ACC112 (cell line): ENCODE data around the gene TRAF4.

Experiments used
- H2AFZ ChIP-seq: fragments of 200-600 bp; sonication (generic); one replicate; pipeline ENCODE4 v1.6.0; 2017; ENCODE audit warnings: antibody characterized with exemption, low read length; ENCODE audit not compliant: unreplicated experiment
- H3K27ac ChIP-seq: fragments of 200-600 bp; sonication (generic); 2 replicates; pipeline ENCODE4 v1.5.1; 2014; ENCODE audit warnings: low read depth, mild to moderate bottlenecking, antibody characterized with exemption, low read length, moderate library complexity
- H3K27me3 ChIP-seq: fragments of 200-600 bp; sonication (generic); 2 replicates; pipeline ENCODE4 v1.6.1; 2014; ENCODE audit warnings: mild to moderate bottlenecking, antibody characterized with exemption, low read length, moderate library complexity, mixed read lengths; ENCODE audit not compliant: insufficient read depth
- H3K36me3 ChIP-seq: fragments of 200-600 bp; sonication (generic); 2 replicates; pipeline ENCODE4 v1.6.1; 2016; ENCODE audit warnings: mild to moderate bottlenecking, antibody characterized with exemption, low read length, moderate library complexity, mixed read lengths; ENCODE audit not compliant: insufficient read depth
- H3K4me1 ChIP-seq: fragments of 200-600 bp; sonication (generic); one replicate; pipeline ENCODE4 v1.6.1; 2016; ENCODE audit warnings: low read length, mixed read lengths; ENCODE audit not compliant: insufficient read depth, unreplicated experiment, control insufficient read depth
- H3K4me3 ChIP-seq: fragments of 200-600 bp; sonication (generic); 2 replicates; pipeline ENCODE4 v1.5.1; 2014; ENCODE audit warnings: mild to moderate bottlenecking, low read depth, low read length
- H3K79me2 ChIP-seq: fragments of 200-600 bp; sonication (generic); one replicate; pipeline ENCODE4 v1.6.0; 2016; ENCODE audit warnings: low read length; ENCODE audit not compliant: control insufficient read depth, unreplicated experiment, insufficient read depth

The TRAF4 gene, protein sequence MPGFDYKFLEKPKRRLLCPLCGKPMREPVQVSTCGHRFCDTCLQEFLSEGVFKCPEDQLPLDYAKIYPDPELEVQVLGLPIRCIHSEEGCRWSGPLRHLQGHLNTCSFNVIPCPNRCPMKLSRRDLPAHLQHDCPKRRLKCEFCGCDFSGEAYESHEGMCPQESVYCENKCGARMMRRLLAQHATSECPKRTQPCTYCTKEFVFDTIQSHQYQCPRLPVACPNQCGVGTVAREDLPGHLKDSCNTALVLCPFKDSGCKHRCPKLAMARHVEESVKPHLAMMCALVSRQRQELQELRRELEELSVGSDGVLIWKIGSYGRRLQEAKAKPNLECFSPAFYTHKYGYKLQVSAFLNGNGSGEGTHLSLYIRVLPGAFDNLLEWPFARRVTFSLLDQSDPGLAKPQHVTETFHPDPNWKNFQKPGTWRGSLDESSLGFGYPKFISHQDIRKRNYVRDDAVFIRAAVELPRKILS

DNA sequence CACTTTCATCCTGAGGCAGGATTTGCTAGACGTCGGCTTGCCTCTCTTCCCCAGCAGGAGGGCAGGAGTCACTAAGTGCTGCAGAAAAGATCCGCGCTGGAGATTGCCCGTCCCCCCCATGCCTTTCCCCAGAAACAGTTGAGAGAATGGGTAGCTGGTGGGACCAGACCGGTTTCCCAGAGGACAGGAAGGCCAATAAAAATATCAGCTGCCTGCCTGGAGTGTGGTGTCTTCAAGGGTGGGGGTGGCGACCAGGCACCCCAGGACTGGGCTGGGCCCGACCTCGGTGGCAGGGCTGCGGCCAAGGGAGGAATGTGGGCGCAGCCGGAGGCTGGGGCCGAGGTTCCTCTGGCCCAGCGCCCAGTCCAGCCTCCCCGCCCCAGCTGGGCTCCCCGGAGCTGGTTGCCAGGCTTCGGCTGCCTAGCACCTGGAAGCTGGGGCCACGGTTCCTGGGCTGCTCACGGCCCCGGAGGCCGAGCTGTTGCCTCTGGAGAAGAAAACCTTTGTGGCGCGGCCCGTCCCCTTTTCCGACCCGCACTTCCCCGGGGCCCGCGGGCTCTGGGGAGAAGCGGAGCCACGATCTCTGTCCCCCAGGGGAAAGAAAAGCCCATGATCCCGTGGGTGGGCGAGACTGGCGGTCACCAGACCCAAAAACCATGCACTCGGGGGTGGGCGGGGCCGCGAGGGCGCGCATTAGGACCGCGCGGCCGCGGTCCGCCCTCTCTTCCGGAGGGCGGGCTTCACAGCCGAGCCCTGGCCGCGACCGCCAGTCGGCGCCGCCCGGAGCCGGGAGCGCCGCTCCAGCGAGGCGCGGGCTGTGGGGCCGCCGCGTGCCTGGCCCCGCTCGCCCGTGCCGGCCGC lies at the start of gene TRAF4:
Gene TRAF4 (plus strand): TSS at position 769 of the 861 bp plus-strand sequence. CDS start 102 bp downstream, outside the sequence.
- H3K36me3 ChIP-seq, result peaks cover 5% of the 10 kb centered on the region; the same call in 1 of the 2 replicates
- H3K4me1 ChIP-seq, result peaks cover 25% of the 10 kb centered on the region
- H3K79me2 ChIP-seq, result peaks cover 34% of the 10 kb centered on the region

DNA sequence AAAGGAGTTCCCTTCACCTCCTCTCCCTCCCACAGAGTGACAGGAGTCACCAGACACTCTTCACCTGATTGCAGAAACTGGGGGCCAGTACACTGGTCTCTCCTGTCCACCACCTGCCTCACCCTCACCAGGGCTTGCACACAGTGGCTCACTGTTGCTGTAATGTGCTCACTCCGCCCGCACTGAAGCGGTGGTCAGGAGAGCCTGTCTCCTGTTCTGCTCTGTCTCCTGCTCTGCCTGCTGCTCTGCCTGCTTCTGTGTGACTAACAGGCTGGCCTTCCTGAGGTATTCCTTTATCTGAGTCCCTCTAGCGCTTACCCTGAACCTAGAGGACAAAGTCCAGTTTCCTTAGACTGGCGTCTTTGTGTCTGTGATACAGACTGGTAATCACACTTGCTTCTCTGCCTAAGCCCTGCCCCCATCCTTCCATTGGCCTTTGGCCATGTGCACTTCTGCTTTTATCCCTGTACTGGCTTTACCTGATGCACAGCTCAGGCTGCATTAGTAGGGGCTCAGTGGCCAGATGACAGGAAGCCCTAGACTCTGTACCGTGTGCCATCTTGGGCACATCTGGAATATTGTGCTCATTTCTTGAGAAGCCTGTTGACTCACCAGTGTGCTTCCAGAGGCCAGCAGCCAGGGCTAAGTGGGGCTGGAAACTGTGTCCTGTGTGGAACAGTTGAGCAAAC lies 45.4 kb upstream of the TRAF4 start:
- no peaks in the 10 kb centered on the region for H3K4me1 ChIP-seq
- H3K79me2 ChIP-seq, result no peaks in the 10 kb centered on the region
- peaks cover 37% of the 10 kb centered on the region for H3K36me3 ChIP-seq
- H3K27me3 ChIP-seq, result no peaks in the 10 kb centered on the region
- no peak overlapping the region for H3K4me3 ChIP-seq
- H2AFZ ChIP-seq, result no peak overlapping the region
- no peak overlapping the region for H3K27ac ChIP-seq

More for the DNA sequence above, at the start of gene TRAF4:
- peak within 1 kb of the TSS; percentile 95 for H3K4me3 ChIP-seq
- H3K27ac ChIP-seq, result peak within 1 kb of the TSS; percentile 85
- H2AFZ ChIP-seq, result peak within 1 kb of the TSS; percentile 34
- H3K27me3 ChIP-seq, result no peaks in the 10 kb centered on the region

DNA sequence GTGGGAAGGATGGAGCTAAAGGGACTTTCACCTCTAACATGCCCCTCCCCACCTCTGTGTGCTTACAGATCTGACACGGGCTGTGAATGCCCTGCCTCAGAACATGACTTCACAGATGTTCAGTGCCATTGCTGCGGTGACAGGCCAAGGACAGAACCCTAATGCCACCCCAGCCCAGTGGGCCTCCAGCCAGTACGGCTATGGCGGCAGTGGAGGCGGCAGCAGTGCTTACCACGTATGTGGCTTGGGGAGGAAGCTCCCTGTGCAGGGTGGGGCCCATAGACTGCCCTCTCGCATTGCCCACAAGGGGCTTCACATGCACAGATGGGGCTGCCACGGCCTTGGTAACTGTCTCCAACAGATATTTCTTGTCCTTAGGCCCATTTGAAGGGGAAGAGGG lies 43.5 kb upstream of the TRAF4 start:
- Histone ChIP-seq H3K27ac (no peak overlapping the region), H3K36me3 (peaks cover 28% of the 10 kb centered on the region; the same call in 1 of the 2 replicates)

DNA sequence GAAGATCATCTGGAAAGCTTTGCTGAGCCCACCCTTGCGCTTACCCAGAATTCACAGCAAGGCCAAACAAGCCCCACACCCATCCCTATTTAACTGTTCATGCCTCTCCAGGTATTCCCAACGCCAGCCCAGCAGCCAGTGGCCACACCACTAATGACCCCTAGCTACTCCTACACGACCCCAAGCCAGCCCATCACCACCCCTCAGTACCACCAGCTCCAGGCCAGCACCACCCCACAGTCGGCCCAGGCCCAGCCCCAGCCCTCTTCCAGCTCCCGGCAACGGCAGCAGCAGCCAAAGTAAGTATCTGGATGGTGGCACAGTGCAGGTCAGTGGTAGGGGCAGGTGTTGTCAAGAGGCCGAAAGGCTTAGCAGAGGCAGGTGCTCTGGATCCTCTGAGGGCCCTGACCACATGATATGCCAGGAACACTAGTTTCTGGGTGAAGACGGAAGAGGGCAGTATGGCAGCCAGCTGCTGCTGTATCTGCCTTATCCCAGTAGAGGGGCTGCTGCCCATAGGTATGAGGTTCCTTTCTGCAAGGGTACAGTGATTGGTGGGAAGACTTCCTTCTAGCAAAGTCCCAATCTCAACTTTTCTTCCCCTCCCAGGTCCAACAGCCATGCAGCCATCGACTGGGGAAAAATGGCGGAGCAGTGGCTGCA lies 42.9 kb upstream of the TRAF4 start:
- no peak overlapping the region for H3K27ac ChIP-seq
- H3K4me3 ChIP-seq, result no peak overlapping the region
- H3K4me1 ChIP-seq, result no peaks in the 10 kb centered on the region
- no peak overlapping the region for H2AFZ ChIP-seq
- H3K27me3 ChIP-seq, result no peaks in the 10 kb centered on the region
- H3K36me3 ChIP-seq, result peaks cover 25% of the 10 kb centered on the region; the same call in 1 of the 2 replicates
- H3K79me2 ChIP-seq, result no peaks in the 10 kb centered on the region

More for the DNA sequence above, 43.5 kb upstream of the TRAF4 start:
- H3K27me3 ChIP-seq, result no peaks in the 10 kb centered on the region
- no peaks in the 10 kb centered on the region for H3K79me2 ChIP-seq
- H3K4me1 ChIP-seq, result no peaks in the 10 kb centered on the region
- H2AFZ ChIP-seq, result no peak overlapping the region
- no peak overlapping the region for H3K4me3 ChIP-seq

DNA sequence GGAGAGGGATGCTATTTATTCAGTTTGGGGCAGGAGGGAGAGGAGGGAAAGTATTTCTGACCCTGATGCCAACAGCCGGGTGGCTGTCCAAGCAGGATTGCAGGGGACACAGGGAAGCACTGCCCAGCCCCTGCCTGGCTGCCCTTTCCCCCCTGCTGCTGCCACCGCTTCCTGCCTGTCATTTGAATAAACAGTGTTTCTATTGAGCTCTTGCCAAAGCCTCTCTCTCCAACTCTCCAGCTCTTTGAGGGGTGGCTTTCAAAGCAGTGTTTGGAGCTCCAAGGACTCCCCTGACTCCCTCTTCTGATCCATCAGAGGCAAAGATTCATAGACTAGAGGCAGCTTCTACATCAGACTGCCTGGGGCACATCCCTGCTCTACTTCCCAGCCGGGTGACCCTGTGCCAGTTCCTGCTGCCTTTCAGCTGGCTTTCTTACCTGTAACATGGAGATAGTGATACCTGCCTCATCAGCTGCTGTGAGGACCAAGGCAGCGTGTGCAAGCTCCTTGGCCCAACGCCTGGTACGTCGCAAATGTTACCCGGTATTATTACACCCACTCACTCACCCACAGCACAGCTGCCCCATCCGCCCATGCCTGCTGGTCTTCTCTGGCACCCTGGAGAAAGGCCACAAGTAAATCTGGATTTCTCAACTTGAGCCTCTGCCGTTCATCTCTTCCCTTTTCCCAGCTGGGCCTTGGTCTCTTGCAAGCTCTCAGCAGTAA lies 41.6 kb upstream of the TRAF4 start:
- Histone ChIP-seq H3K27ac (no peak overlapping the region), H3K4me1 (no peaks in the 10 kb centered on the region), H3K36me3 (peaks cover 21% of the 10 kb centered on the region; the same call in 1 of the 2 replicates), H2AFZ (no peak overlapping the region), H3K79me2 (no peaks in the 10 kb centered on the region), H3K4me3 (no peak overlapping the region), H3K27me3 (no peaks in the 10 kb centered on the region)

DNA sequence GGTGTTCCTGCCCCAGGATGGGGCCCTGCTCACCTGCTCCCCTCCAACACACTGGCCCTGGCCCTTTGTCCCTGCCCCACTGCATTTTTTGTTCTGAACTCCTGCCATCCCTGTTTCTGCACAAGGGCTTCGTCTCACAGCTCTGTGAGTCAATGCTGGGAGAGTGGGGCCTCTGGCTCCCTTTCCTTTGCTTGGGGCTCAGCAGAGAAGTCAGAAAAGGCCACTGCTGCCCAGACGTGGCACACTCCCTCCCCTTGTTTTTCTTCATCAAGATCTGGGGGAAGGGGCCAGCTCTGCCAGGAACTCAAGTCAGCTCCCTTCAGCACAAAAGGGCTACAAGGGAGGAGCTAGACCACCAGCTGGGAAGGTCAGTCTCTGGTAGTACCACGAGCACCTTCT lies 41.1 kb upstream of the TRAF4 start:
- no peaks in the 10 kb centered on the region for H3K4me1 ChIP-seq
- H3K27ac ChIP-seq, result no peak overlapping the region
- no peak overlapping the region for H3K4me3 ChIP-seq
- H3K27me3 ChIP-seq, result no peaks in the 10 kb centered on the region
- peaks cover 16% of the 10 kb centered on the region; the same call in 1 of the 2 replicates for H3K36me3 ChIP-seq
- H2AFZ ChIP-seq, result no peak overlapping the region
- H3K79me2 ChIP-seq, result no peaks in the 10 kb centered on the region

DNA sequence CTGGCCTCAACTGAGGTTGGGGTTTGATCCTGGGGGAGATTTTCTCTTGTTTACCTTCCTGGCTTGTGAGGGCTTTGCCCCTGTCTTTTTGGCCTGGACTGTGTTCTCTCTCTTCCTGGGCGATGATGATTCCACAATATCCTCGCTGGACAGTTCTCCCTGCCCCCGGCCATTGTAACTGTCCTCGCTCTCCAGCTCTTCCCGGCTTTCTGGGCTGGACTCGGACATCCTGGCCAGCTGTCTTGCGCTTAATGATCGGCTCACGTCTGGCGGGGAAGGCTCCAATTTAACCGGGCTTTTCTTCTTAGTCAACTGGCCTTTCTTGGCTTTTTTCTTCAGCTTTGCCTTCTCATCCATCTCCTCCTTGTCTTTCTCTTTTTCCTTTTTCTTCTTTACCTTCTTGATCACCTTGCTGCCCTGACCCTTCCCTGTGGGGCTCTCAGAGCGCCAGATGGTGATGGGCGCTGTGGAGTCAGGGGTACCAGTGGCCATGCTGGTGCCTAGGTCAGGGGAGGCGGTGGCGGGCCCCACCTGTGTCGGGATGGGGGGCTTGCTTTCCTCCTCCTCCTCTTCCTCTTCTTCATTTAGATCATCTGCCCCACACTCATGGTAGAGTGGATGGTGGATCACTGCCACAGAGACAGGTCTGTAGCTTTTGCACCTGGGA lies 40.1 kb upstream of the TRAF4 start:
- H3K4me1 ChIP-seq, result no peaks in the 10 kb centered on the region
- H3K79me2 ChIP-seq, result no peaks in the 10 kb centered on the region
- no peak overlapping the region for H3K27ac ChIP-seq
- H3K4me3 ChIP-seq, result no peak overlapping the region
- no peak overlapping the region for H2AFZ ChIP-seq
- peaks cover 14% of the 10 kb centered on the region; the same call in 1 of the 2 replicates for H3K36me3 ChIP-seq
- no peaks in the 10 kb centered on the region for H3K27me3 ChIP-seq

DNA sequence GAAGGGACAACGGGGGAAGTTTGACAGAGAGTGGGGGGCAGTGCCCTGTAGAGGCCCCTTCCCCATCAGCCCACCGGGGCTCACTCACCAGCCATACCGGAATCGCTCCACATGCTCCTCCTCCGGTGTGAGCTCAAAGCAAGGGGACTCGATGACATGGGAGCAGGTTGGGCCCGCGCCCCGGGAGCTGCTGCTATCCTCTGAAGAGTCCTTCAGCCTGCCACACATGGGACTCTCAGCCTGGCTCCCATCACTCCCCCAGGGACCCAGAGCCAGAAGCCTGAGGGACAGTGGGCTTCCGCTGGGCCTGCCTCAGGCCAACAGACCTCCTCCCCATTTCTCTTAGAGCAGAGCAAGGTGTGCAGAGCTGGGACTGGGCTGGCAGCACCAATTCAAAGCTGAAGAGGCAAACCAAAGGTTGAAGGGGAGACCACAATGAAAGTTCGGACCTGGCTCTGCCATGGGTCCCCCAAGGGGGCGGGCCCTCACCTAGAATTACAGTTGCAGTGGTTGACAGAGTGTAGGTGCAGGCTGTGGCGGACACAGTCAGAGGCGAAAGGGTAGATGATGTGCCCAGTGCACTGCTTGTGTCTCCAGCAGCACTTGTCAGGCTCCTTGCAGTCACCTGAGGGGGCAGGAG lies 39.5 kb upstream of the TRAF4 start:
- no peak overlapping the region for H3K4me3 ChIP-seq
- H3K79me2 ChIP-seq, result no peaks in the 10 kb centered on the region
- no peak overlapping the region for H3K27ac ChIP-seq
- peaks cover 12% of the 10 kb centered on the region; the same call in 1 of the 2 replicates for H3K36me3 ChIP-seq
- no peaks in the 10 kb centered on the region for H3K4me1 ChIP-seq
- H2AFZ ChIP-seq, result no peak overlapping the region
- no peaks in the 10 kb centered on the region for H3K27me3 ChIP-seq
